Measurements from ENCODE around the gene SAMSN1. TPM values are rescaled to one million over a fixed set of nuclear protein-coding genes. Genes with fewer than 3 reads are reported as not detected.

SAMSN1 gene
- total and polyA plus RNA-seq, 2 experiments from 2014 or later: 3.2 to 5.4 TPM

DNA sequence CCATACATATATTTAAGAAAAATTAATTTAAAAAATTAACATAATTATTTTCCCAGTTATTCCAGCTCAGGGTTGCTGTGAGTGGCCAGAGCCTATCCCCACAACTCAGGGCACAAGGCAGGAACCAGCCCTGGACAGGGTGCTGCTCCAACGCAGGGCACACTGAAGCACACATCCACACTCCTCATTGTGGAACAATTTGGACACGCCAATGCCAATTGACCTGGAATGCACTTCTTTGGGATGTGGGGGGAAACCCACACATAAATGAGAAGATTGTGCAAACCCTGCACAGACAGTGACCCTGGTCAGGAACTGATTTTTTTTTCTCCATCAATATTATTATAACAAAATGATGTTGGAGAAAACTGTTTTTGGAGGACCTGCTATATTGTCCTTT is 23.4 kb downstream of the SAMSN1 start (continued):
- no peak for TF ChIP-seq EZH2 (IDR thresholded peaks at IDR 0.05; ENCODE audit: low read depth, unreplicated experiment)
- TF ChIP-seq JUNB (IDR thresholded peaks at IDR 0.05; ENCODE audit: unreplicated experiment): no peak
- TF ChIP-seq, protein P1, sequence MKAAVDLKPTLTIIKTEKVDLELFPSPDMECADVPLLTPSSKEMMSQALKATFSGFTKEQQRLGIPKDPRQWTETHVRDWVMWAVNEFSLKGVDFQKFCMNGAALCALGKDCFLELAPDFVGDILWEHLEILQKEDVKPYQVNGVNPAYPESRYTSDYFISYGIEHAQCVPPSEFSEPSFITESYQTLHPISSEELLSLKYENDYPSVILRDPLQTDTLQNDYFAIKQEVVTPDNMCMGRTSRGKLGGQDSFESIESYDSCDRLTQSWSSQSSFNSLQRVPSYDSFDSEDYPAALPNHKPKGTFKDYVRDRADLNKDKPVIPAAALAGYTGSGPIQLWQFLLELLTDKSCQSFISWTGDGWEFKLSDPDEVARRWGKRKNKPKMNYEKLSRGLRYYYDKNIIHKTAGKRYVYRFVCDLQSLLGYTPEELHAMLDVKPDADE (IDR thresholded peaks at IDR 0.05): no peak
- TF ChIP-seq, protein P2, sequence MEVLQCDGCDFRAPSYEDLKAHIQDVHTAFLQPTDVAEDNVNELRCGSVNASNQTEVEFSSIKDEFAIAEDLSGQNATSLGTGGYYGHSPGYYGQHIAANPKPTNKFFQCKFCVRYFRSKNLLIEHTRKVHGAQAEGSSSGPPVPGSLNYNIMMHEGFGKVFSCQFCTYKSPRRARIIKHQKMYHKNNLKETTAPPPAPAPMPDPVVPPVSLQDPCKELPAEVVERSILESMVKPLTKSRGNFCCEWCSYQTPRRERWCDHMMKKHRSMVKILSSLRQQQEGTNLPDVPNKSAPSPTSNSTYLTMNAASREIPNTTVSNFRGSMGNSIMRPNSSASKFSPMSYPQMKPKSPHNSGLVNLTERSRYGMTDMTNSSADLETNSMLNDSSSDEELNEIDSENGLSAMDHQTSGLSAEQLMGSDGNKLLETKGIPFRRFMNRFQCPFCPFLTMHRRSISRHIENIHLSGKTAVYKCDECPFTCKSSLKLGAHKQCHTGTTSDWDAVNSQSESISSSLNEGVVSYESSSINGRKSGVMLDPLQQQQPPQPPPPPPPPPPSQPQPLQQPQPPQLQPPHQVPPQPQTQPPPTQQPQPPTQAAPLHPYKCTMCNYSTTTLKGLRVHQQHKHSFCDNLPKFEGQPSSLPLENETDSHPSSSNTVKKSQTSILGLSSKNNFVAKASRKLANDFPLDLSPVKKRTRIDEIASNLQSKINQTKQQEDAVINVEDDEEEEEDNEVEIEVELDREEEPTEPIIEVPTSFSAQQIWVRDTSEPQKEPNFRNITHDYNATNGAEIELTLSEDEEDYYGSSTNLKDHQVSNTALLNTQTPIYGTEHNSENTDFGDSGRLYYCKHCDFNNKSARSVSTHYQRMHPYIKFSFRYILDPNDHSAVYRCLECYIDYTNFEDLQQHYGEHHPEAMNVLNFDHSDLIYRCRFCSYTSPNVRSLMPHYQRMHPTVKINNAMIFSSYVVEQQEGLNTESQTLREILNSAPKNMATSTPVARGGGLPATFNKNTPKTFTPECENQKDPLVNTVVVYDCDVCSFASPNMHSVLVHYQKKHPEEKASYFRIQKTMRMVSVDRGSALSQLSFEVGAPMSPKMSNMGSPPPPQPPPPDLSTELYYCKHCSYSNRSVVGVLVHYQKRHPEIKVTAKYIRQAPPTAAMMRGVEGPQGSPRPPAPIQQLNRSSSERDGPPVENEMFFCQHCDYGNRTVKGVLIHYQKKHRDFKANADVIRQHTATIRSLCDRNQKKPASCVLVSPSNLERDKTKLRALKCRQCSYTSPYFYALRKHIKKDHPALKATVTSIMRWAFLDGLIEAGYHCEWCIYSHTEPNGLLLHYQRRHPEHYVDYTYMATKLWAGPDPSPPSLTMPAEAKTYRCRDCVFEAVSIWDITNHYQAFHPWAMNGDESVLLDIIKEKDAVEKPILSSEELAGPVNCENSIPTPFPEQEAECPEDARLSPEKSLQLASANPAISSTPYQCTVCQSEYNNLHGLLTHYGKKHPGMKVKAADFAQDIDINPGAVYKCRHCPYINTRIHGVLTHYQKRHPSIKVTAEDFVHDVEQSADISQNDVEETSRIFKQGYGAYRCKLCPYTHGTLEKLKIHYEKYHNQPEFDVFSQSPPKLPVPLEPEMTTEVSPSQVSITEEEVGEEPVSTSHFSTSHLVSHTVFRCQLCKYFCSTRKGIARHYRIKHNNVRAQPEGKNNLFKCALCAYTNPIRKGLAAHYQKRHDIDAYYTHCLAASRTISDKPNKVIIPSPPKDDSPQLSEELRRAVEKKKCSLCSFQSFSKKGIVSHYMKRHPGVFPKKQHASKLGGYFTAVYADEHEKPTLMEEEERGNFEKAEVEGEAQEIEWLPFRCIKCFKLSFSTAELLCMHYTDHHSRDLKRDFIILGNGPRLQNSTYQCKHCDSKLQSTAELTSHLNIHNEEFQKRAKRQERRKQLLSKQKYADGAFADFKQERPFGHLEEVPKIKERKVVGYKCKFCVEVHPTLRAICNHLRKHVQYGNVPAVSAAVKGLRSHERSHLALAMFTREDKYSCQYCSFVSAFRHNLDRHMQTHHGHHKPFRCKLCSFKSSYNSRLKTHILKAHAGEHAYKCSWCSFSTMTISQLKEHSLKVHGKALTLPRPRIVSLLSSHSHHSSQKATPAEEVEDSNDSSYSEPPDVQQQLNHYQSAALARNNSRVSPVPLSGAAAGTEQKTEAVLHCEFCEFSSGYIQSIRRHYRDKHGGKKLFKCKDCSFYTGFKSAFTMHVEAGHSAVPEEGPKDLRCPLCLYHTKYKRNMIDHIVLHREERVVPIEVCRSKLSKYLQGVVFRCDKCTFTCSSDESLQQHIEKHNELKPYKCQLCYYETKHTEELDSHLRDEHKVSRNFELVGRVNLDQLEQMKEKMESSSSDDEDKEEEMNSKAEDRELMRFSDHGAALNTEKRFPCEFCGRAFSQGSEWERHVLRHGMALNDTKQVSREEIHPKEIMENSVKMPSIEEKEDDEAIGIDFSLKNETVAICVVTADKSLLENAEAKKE (CRISPR knock-in tag; IDR thresholded peaks at IDR 0.05): no peak

DNA sequence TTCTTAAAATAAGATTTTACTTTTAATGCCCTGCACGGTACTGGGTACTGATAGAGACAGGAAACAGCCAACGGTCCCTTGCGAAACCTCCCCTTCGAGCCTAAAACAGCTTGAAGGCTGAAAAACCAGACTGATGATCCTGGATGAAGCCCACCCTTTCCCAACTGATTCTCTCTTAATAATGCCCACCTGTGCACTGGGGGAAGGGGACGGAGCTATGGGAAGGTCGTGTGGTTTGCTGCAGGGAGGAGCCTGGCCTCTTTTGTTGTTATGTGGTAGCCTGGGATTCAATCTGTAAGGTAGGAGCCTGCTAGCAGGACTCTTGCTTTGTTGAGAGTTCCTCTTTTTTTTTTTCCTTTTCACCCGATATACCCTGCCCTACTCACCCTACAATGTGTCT is 25.6 kb downstream of the SAMSN1 start:
- Histone ChIP-seq H3K9me2 (ENCODE audit: insufficient read depth) (no peaks in the 10 kb centered on the region), H3K4me2 (no peak overlapping the region), H2AFZ (peak overlapping the region; percentile 63; the same call in 1 of the 2 replicates), H4K20me1 (replicated peaks; ENCODE audit: insufficient read depth) (no peaks in the 10 kb centered on the region), H3F3A (replicated peaks; ENCODE audit: low read depth) (no peaks in the 10 kb centered on the region), H3K36me3 (ENCODE audit: insufficient read depth) (no peaks in the 10 kb centered on the region), H3K27me3 (ENCODE audit: insufficient read depth) (no peaks in the 10 kb centered on the region), H3K79me2 (replicated peaks; ENCODE audit: insufficient read depth) (no peaks in the 10 kb centered on the region), H3K27ac (ENCODE audit: low read depth) (no peak overlapping the region), H3K4me3 (no peak overlapping the region), H3K4me1 (ENCODE audit: insufficient read depth) (0 out of 2 replicates have a peak, but pooled peaks cover 3% of the 10 kb centered on the region)
- DNase-seq (ENCODE audit: low spot score) (peak; percentile 27), ATAC-seq (peak; percentile 82)
- H3K4me3 Mint-ChIP-seq: no peak overlapping the region
- peak overlapping the region; percentile 85 for H3K27ac Mint-ChIP-seq
- H3K4me1 Mint-ChIP-seq: peaks cover 5% of the 10 kb centered on the region
- H3K9me3 Mint-ChIP-seq: peaks cover 4% of the 10 kb centered on the region; the same call in 1 of the 3 replicates
- no peaks in the 10 kb centered on the region for H3K27me3 Mint-ChIP-seq (ENCODE audit: insufficient read depth, low read depth, poor library complexity)
- no peaks in the 10 kb centered on the region for H3K36me3 Mint-ChIP-seq (ENCODE audit: low read depth)
- TF ChIP-seq, protein P3, sequence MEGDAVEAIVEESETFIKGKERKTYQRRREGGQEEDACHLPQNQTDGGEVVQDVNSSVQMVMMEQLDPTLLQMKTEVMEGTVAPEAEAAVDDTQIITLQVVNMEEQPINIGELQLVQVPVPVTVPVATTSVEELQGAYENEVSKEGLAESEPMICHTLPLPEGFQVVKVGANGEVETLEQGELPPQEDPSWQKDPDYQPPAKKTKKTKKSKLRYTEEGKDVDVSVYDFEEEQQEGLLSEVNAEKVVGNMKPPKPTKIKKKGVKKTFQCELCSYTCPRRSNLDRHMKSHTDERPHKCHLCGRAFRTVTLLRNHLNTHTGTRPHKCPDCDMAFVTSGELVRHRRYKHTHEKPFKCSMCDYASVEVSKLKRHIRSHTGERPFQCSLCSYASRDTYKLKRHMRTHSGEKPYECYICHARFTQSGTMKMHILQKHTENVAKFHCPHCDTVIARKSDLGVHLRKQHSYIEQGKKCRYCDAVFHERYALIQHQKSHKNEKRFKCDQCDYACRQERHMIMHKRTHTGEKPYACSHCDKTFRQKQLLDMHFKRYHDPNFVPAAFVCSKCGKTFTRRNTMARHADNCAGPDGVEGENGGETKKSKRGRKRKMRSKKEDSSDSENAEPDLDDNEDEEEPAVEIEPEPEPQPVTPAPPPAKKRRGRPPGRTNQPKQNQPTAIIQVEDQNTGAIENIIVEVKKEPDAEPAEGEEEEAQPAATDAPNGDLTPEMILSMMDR (conservative IDR thresholded peaks at IDR 0.05; ENCODE audit: low read depth in 2 of 2): no peak
- TF ChIP-seq STAT1 (IDR thresholded peaks at IDR 0.05; ENCODE audit: unreplicated experiment) (no peak), POLR2AphosphoS5 (IDR thresholded peaks at IDR 0.05; ENCODE audit: low read depth) (no peak)
- TF ChIP-seq, protein P2 (CRISPR knock-in tag; IDR thresholded peaks at IDR 0.05): no peak
